Fibroblast of lung (primary cell): ENCODE measurements around the gene ITGAE. TPM values are rescaled to one million over a fixed set of nuclear protein-coding genes. Genes with fewer than 3 reads are reported as not detected.

Experiments
- DNase-seq, 2 donors: peaks; one replicate each; pipeline versions ENCODE4 v3.0.0 to v3.0.0-alpha.2; 2010; ENCODE audit warnings: low read depth in 2 of 2
- H2AFZ ChIP-seq: 2 replicates; pipeline ENCODE4 v1.5.1; 2012; ENCODE audit warnings: low read length, control low read depth, inconsistent platforms
- H3K27ac ChIP-seq: 2 replicates; pipeline ENCODE4 v1.5.1; 2011; ENCODE audit warnings: low read length, control low read depth; ENCODE audit not compliant: insufficient read depth
- H3K27me3 ChIP-seq: 2 replicates; pipeline ENCODE4 v1.5.1; 2011; ENCODE audit warnings: mild to moderate bottlenecking, low read length; ENCODE audit not compliant: control insufficient read depth, insufficient read depth
- H3K36me3 ChIP-seq: 2 replicates; pipeline ENCODE4 v1.5.1; 2011; ENCODE audit warnings: low read length; ENCODE audit not compliant: control insufficient read depth, insufficient read depth
- H3K4me1 ChIP-seq: 2 replicates; pipeline ENCODE4 v1.5.1; 2011; ENCODE audit warnings: low read length; ENCODE audit not compliant: control insufficient read depth, insufficient read depth; ENCODE audit errors: extremely low read depth
- H3K4me2 ChIP-seq: 2 replicates; pipeline ENCODE4 v1.5.1; 2011; ENCODE audit warnings: low read length, control low read depth; ENCODE audit not compliant: insufficient read depth; ENCODE audit errors: extremely low read depth
- H3K4me3 ChIP-seq, 4 experiments: fragments of 200-600 bp in 1 of 4; sonication (generic) in 1 of 4; replicated peaks in 1 of 4; 2 replicates each; pipeline ENCODE4 v1.5.1; 2011 to 2016; ENCODE audit warnings: low read length in 4 of 4, low read depth in 3 of 4, mild to moderate bottlenecking in 3 of 4, control low read depth in 2 of 4, inconsistent platforms in 1 of 4, mixed read lengths in 1 of 4; ENCODE audit not compliant: insufficient read depth in 1 of 4; ENCODE audit errors: control extremely low read depth in 1 of 4
- H3K79me2 ChIP-seq: 2 replicates; pipeline ENCODE4 v1.5.1; 2012; ENCODE audit warnings: mild to moderate bottlenecking, low read length, inconsistent platforms; ENCODE audit not compliant: control insufficient read depth, insufficient read depth
- H3K9ac ChIP-seq: 2 replicates; pipeline ENCODE4 v1.5.1; 2011; ENCODE audit warnings: mild to moderate bottlenecking, low read length, control low read depth; ENCODE audit not compliant: insufficient read depth
- H3K9me3 ChIP-seq: 2 replicates; pipeline ENCODE4 v1.5.1; 2012; ENCODE audit warnings: low read depth, low read length; ENCODE audit not compliant: control insufficient read depth, insufficient read depth
- H4K20me1 ChIP-seq: 2 replicates; pipeline ENCODE4 v1.5.1; 2011; ENCODE audit warnings: low read length; ENCODE audit not compliant: control insufficient read depth, insufficient read depth; ENCODE audit errors: extremely low read depth
- CTCF ChIP-seq, 2 donors: IDR thresholded peaks in 1 of 2; conservative IDR thresholded peaks in 1 of 2; 1 replicate in 1 of 2; 2 replicates in 1 of 2; pipeline ENCODE4 v1.5.1; 2011 to 2012; ENCODE audit warnings: low read length in 2 of 2, control low read depth in 1 of 2, inconsistent platforms in 1 of 2, low read depth in 1 of 2, mild to moderate bottlenecking in 1 of 2
- EZH2 ChIP-seq: IDR thresholded peaks from 2 replicates; pipeline ENCODE4 v1.5.1; 2012; ENCODE audit warnings: low read length, control low read depth, mild to moderate bottlenecking; ENCODE audit errors: missing control alignments
- polyA plus RNA-seq, 2 donors: library from polyadenylated mRNA; depleted of rRNA in 1 of 2; stranded (reverse) in 1 of 2; unstranded in 1 of 2; fragments of >200 nt; gene quantifications; 2 replicates each; pipeline ENCODE4 v1.2.1, GENCODE V29; 2011 to 2012; ENCODE audit warnings: missing spikeins in 1 of 2
- total RNA-seq: library from RNA; depleted of rRNA; stranded (reverse); fragments of >200 nt; gene quantifications from 2 replicates; pipeline ENCODE4 v1.2.1, GENCODE V29; 2014

Gene ITGAE
- total and polyA plus RNA-seq, 2 donors (not counting 1 experiment from before 2014, with no cell fraction given): 29.7 to 72.5 TPM

GRCh38 chr17:3745071-3745470 lies 55.9 kb downstream of the ITGAE start:
- no peak overlapping the region for H3K4me2 ChIP-seq
- peaks cover 5% of the 10 kb centered on the region for H3K27me3 ChIP-seq
- H3K9ac ChIP-seq: no peak overlapping the region
- H3K4me3 ChIP-seq: no peak overlapping the region
- H3K79me2 ChIP-seq: no peaks in the 10 kb centered on the region
- H3K9me3 ChIP-seq: no peaks in the 10 kb centered on the region
- H3K4me1 ChIP-seq: no peaks in the 10 kb centered on the region
- H3K27ac ChIP-seq: no peak overlapping the region
- H2AFZ ChIP-seq: no peak overlapping the region
- no peak for DNase-seq
- no peak for TF ChIP-seq CTCF (conservative IDR thresholded peaks at IDR 0.05 in 1 of 2, IDR thresholded peaks at IDR 0.05 in 1 of 2; ENCODE audit: low read depth in 1 of 2, low read length in 2 of 2)
- no peak for TF ChIP-seq EZH2
- H3K36me3 ChIP-seq: no peaks in the 10 kb centered on the region
- H4K20me1 ChIP-seq: no peaks in the 10 kb centered on the region

DNA sequence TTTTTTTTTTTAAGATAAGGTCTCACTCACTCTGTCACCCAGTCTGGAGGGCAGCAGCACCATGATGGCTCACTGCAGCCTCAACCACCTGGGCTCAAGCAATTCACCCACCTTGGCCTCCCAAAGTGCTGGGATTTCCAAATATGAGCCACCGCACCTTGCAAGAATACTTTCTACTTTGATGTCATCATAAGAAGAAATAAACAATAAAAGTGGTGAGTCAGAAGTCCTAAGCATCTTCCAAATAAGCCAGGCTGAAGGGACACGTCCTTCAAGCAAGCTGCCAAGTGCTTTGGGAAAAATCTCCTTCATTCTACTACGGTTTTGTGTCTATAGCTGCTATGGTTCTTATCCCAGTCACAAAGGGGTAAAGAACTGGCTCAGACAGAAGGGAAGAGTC lies 57.0 kb downstream of the ITGAE start:
- Histone ChIP-seq H2AFZ (no peak overlapping the region), H3K9me3 (no peaks in the 10 kb centered on the region), H3K4me2 (no peak overlapping the region), H3K4me1 (no peaks in the 10 kb centered on the region), H3K27ac (no peak overlapping the region), H4K20me1 (no peaks in the 10 kb centered on the region), H3K4me3 (no peak overlapping the region), H3K27me3 (peaks cover 9% of the 10 kb centered on the region), H3K36me3 (no peaks in the 10 kb centered on the region), H3K79me2 (no peaks in the 10 kb centered on the region), H3K9ac (no peak overlapping the region)
- DNase-seq: peak; percentile 28 to 40
- no peak for TF ChIP-seq CTCF (conservative IDR thresholded peaks at IDR 0.05 in 1 of 2, IDR thresholded peaks at IDR 0.05 in 1 of 2; ENCODE audit: low read depth in 1 of 2, low read length in 2 of 2)
- TF ChIP-seq EZH2: no peak

DNA sequence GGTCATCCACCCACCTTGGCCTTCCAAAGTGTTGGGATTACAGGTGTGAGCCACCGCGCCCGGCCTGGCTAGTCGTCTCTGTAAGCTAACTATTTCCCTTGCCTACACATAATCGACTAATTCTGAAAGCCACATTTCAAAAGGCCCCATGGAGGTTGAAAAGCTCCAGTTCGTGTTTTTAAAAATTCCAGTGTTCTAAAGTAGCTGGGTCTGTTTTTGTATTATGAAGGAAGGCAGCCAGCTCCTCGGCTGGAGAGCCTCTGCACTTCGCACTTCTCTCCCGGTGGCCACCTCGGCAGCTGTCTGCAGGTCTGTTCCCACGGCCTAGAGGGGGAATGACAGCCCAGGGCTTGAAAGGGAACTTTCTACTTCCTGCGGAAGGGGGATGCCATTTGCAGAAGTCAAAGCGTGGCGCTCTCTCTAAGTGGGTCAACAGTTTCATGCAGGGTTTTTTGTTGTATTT lies 60.3 kb downstream of the ITGAE start:
- TF ChIP-seq CTCF (conservative IDR thresholded peaks at IDR 0.05 in 1 of 2, IDR thresholded peaks at IDR 0.05 in 1 of 2; ENCODE audit: low read depth in 1 of 2, low read length in 2 of 2) (no peak), EZH2 (no peak)
- no peak overlapping the region for H2AFZ ChIP-seq
- H3K4me1 ChIP-seq: peaks cover 2% of the 10 kb centered on the region
- H3K9me3 ChIP-seq: no peaks in the 10 kb centered on the region
- no peaks in the 10 kb centered on the region for H4K20me1 ChIP-seq
- H3K4me2 ChIP-seq: no peak overlapping the region
- no peak for DNase-seq
- H3K4me3 ChIP-seq: no peak overlapping the region
- H3K9ac ChIP-seq: no peak overlapping the region
- peaks cover 4% of the 10 kb centered on the region for H3K27me3 ChIP-seq
- H3K36me3 ChIP-seq: no peaks in the 10 kb centered on the region
- no peaks in the 10 kb centered on the region for H3K79me2 ChIP-seq
- H3K27ac ChIP-seq: no peak overlapping the region
